HEK293 (cell line): ENCODE results near the gene WWC1.

Source experiments
- CTCF ChIA-PET: fragments of 350-600 bp; formaldehyde crosslinking; extraction: SDS; loops from one replicate; lab custom pipeline; 2021; ENCODE audit warnings: antibody characterized with exemption; lab: Yijun Ruan, JAX
- POLR2A ChIA-PET: fragments of 300-600 bp; formaldehyde crosslinking; extraction: SDS; loops from one replicate; lab custom pipeline; 2020; ENCODE audit warnings: antibody characterized with exemption, inconsistent platforms; lab: Yijun Ruan, JAX
- H3K27ac ChIP-seq: fragments of 200-500 bp; sonication (Bioruptor generic); 2 replicates; pipeline ENCODE4 v1.5.1; 2014; ENCODE audit warnings: low read depth, low read length, control low read depth, inconsistent platforms; ENCODE audit errors: extremely low read depth
- H3K36me3 ChIP-seq, 2 experiments: fragments of 200-500 bp in 1 of 2; sonication (Bioruptor generic) in 1 of 2; 1 replicate in 1 of 2; 2 replicates in 1 of 2; pipeline ENCODE4 v1.5.1; 2014 to 2017; ENCODE audit warnings: inconsistent platforms in 2 of 2, low read length in 2 of 2; ENCODE audit not compliant: control insufficient read depth in 2 of 2, insufficient read depth in 1 of 2
- H3K4me1 ChIP-seq: fragments of 200-500 bp; sonication (Bioruptor generic); 2 replicates; pipeline ENCODE4 v1.5.1; 2014; ENCODE audit warnings: mild to moderate bottlenecking, low read length, inconsistent platforms; ENCODE audit not compliant: control insufficient read depth, insufficient read depth
- H3K4me3 ChIP-seq: 2 replicates; pipeline ENCODE4 v1.5.1; 2011; ENCODE audit warnings: low read depth, mild to moderate bottlenecking, control low read depth, low read length, moderate library complexity
- H3K9me3 ChIP-seq: fragments of 200-500 bp; sonication (Bioruptor generic); 2 replicates; pipeline ENCODE4 v1.5.1; 2014; ENCODE audit warnings: low read depth, low read length, inconsistent platforms; ENCODE audit not compliant: control insufficient read depth, insufficient read depth
- ATF2 ChIP-seq: fragments of 450-650 bp; formaldehyde crosslinking; IDR thresholded peaks from 2 replicates; pipeline ENCODE4 v1.5.1; 2016; ENCODE audit warnings: missing biosample characterization, missing genetic modification characterization, low read depth
- OSR2 ChIP-seq: fragments of 450-650 bp; formaldehyde crosslinking; IDR thresholded peaks from 2 replicates; pipeline ENCODE4 v1.5.1; 2016; ENCODE audit warnings: missing biosample characterization, missing genetic modification characterization
- PRDM6 ChIP-seq: fragments of 450-650 bp; formaldehyde crosslinking; IDR thresholded peaks from 2 replicates; pipeline ENCODE4 v1.5.1; 2017; ENCODE audit warnings: missing biosample characterization, missing genetic modification characterization
- REST ChIP-seq: fragments of 450-650 bp; formaldehyde crosslinking; IDR thresholded peaks from 2 replicates; pipeline ENCODE4 v1.5.1; 2016; ENCODE audit warnings: missing biosample characterization, missing genetic modification characterization
- YY2 ChIP-seq: fragments of 450-650 bp; formaldehyde crosslinking; IDR thresholded peaks from 2 replicates; pipeline ENCODE4 v1.5.1; 2016; ENCODE audit warnings: missing biosample characterization, missing genetic modification characterization
- ZBTB8A ChIP-seq: fragments of 450-650 bp; formaldehyde crosslinking; IDR thresholded peaks from 2 replicates; pipeline ENCODE4 v1.5.1; 2016; ENCODE audit warnings: missing biosample characterization, missing genetic modification characterization
- ZEB2 ChIP-seq: fragments of 450-650 bp; formaldehyde crosslinking; IDR thresholded peaks from 2 replicates; pipeline ENCODE4 v1.5.1; 2016; ENCODE audit warnings: missing biosample characterization, missing genetic modification characterization
- ZIC2 ChIP-seq: fragments of 450-650 bp; formaldehyde crosslinking; IDR thresholded peaks from 2 replicates; pipeline ENCODE4 v1.5.1; 2016; ENCODE audit warnings: missing biosample characterization, missing genetic modification characterization
- ZNF112 ChIP-seq: fragments of 450-650 bp; formaldehyde crosslinking; IDR thresholded peaks from 2 replicates; pipeline ENCODE4 v1.5.0; 2017; ENCODE audit warnings: missing biosample characterization, missing genetic modification characterization
- ZNF133 ChIP-seq: fragments of 450-650 bp; formaldehyde crosslinking; IDR thresholded peaks from 2 replicates; pipeline ENCODE4 v1.5.1; 2016; ENCODE audit warnings: missing biosample characterization, missing genetic modification characterization
- ZNF16 ChIP-seq: fragments of 450-650 bp; formaldehyde crosslinking; IDR thresholded peaks from 2 replicates; pipeline ENCODE4 v1.5.1; 2016; ENCODE audit warnings: low read depth, missing biosample characterization, missing genetic modification characterization
- ZNF366 ChIP-seq: fragments of 450-650 bp; formaldehyde crosslinking; conservative IDR thresholded peaks from 2 replicates; pipeline ENCODE4 v1.5.1; 2016; ENCODE audit warnings: missing biosample characterization, missing genetic modification characterization
- ZNF426 ChIP-seq: fragments of 450-650 bp; formaldehyde crosslinking; IDR thresholded peaks from 2 replicates; pipeline ENCODE4 v1.5.1; 2017; ENCODE audit warnings: missing biosample characterization, missing genetic modification characterization, mild to moderate bottlenecking, inconsistent platforms, moderate library complexity
- ZNF433 ChIP-seq: fragments of 450-650 bp; formaldehyde crosslinking; IDR thresholded peaks from 2 replicates; pipeline ENCODE4 v1.5.1; 2016; ENCODE audit warnings: missing biosample characterization, missing genetic modification characterization, low read depth
- ZNF48 ChIP-seq: fragments of 450-650 bp; formaldehyde crosslinking; IDR thresholded peaks from 2 replicates; pipeline ENCODE4 v1.5.1; 2016; ENCODE audit warnings: missing biosample characterization, missing genetic modification characterization
- ZNF501 ChIP-seq: fragments of 450-650 bp; formaldehyde crosslinking; IDR thresholded peaks from 2 replicates; pipeline ENCODE4 v1.5.1; 2016; ENCODE audit warnings: missing biosample characterization, missing genetic modification characterization
- ZNF510 ChIP-seq: fragments of 450-650 bp; formaldehyde crosslinking; IDR thresholded peaks from 2 replicates; pipeline ENCODE4 v1.5.1; 2018; ENCODE audit warnings: mild to moderate bottlenecking, missing genetic modification characterization, missing biosample characterization; ENCODE audit not compliant: insufficient replicate concordance
- ZNF518A ChIP-seq: fragments of 450-650 bp; formaldehyde crosslinking; conservative IDR thresholded peaks from 2 replicates; pipeline ENCODE4 v1.5.1; 2016; ENCODE audit warnings: low read depth, missing biosample characterization, missing genetic modification characterization
- ZNF529 ChIP-seq: fragments of 450-650 bp; formaldehyde crosslinking; IDR thresholded peaks from 2 replicates; pipeline ENCODE4 v1.5.1; 2017; ENCODE audit warnings: missing genetic modification characterization, missing biosample characterization; ENCODE audit not compliant: insufficient replicate concordance
- ZNF560 ChIP-seq: fragments of 450-650 bp; formaldehyde crosslinking; IDR thresholded peaks from 2 replicates; pipeline ENCODE4 v1.5.1; 2017; ENCODE audit warnings: missing biosample characterization, missing genetic modification characterization, borderline replicate concordance
- ZNF654 ChIP-seq: fragments of 450-650 bp; formaldehyde crosslinking; IDR thresholded peaks from 2 replicates; pipeline ENCODE4 v1.5.1; 2016; ENCODE audit warnings: low read depth, missing biosample characterization, missing genetic modification characterization
- ZNF664 ChIP-seq: fragments of 450-650 bp; formaldehyde crosslinking; IDR thresholded peaks from 2 replicates; pipeline ENCODE4 v1.5.1; 2016; ENCODE audit warnings: missing biosample characterization, missing genetic modification characterization
- ZNF777 ChIP-seq: fragments of 450-650 bp; formaldehyde crosslinking; IDR thresholded peaks from 2 replicates; pipeline ENCODE4 v1.5.1; 2017; ENCODE audit warnings: missing biosample characterization, missing genetic modification characterization, borderline replicate concordance
- ZNF785 ChIP-seq: fragments of 450-650 bp; formaldehyde crosslinking; IDR thresholded peaks from 2 replicates; pipeline ENCODE4 v1.5.1; 2016; ENCODE audit warnings: missing biosample characterization, missing genetic modification characterization
- ZNF843 ChIP-seq: fragments of 450-650 bp; formaldehyde crosslinking; IDR thresholded peaks from 2 replicates; pipeline ENCODE4 v1.5.1; 2016; ENCODE audit warnings: missing biosample characterization, missing genetic modification characterization
- ZXDB ChIP-seq: fragments of 450-650 bp; formaldehyde crosslinking; IDR thresholded peaks from 2 replicates; pipeline ENCODE4 v1.5.1; 2016; ENCODE audit warnings: missing biosample characterization, missing genetic modification characterization

WWC1 gene

GRCh38 chr5:168486136-168486879 is 194.9 kb downstream of the WWC1 start, which contains the start of gene RARS1:
Gene RARS1 (plus strand): TSS chr5:168486471. CDS start chr5:168486499, 28 bp downstream.
- ChIA-PET CTCF (interaction anchor here (0.7 to 2.8 kb wide), 8 partner anchors 9 to 821 kb away, joined by 3 to 17 read pairs (median 4); no protein-coding TSS in a partner anchor), POLR2A (interaction anchor here (0.6 to 1.5 kb wide), 8 partner anchors 10 to 1097 kb away, joined by 3 to 8 read pairs (median 4); partner anchors contain the start of gene SPDL1)
- peak within 1 kb of the TSS; percentile 8; the same call in 1 of the 2 replicates for H3K27ac ChIP-seq
- peak within 1 kb of the TSS; percentile 94 for H3K4me3 ChIP-seq
- H3K9me3 ChIP-seq: no peaks in the 10 kb centered on the region
- no peaks in the 10 kb centered on the region for H3K4me1 ChIP-seq
- H3K36me3 ChIP-seq: peaks cover 32 to 39% of the 10 kb centered on the region in 2 experiments
- peak; percentile 40; the same call in 1 of the 2 replicates for TF ChIP-seq ZEB2 (tag by site-specific recombination)
- no peak for TF ChIP-seq ZNF16 (tag by site-specific recombination)
- no peak for TF ChIP-seq ZNF426 (tag by site-specific recombination)
- TF ChIP-seq ZNF560 (tag by site-specific recombination): no peak
- TF ChIP-seq ZIC2 (tag by site-specific recombination): no peak
- TF ChIP-seq ZXDB: peak; percentile 82
- peak; percentile 69 for TF ChIP-seq ZNF366 (tag by site-specific recombination)
- no peak for TF ChIP-seq ZNF433 (tag by site-specific recombination)
- peak; percentile 44 for TF ChIP-seq ZNF654 (tag by site-specific recombination)
- peak; percentile 99 for TF ChIP-seq ZNF518A (tag by site-specific recombination)
- TF ChIP-seq PRDM6 (tag by site-specific recombination): no peak
- TF ChIP-seq ZBTB8A (tag by site-specific recombination): 0 out of 2 replicates have a peak, but pooled peaks have one; percentile 17
- no peak for TF ChIP-seq ATF2 (tag by site-specific recombination)
- no peak for TF ChIP-seq ZNF48 (tag by site-specific recombination)
- no peak for TF ChIP-seq OSR2 (tag by site-specific recombination)
- TF ChIP-seq ZNF112 (tag by site-specific recombination): no peak
- no peak for TF ChIP-seq ZNF664 (tag by site-specific recombination)
- TF ChIP-seq ZNF510 (tag by site-specific recombination): no peak
- TF ChIP-seq ZNF843 (tag by site-specific recombination): peak; percentile 56; the same call in 1 of the 2 replicates
- no peak for TF ChIP-seq ZNF785 (tag by site-specific recombination)
- peak; percentile 68; the same call in 1 of the 2 replicates for TF ChIP-seq YY2
- no peak for TF ChIP-seq ZNF133 (tag by site-specific recombination)
- TF ChIP-seq ZNF501 (tag by site-specific recombination): peak; percentile 73
- TF ChIP-seq ZNF777 (tag by site-specific recombination): peak; percentile 52; the same call in 1 of the 2 replicates
- no peak for TF ChIP-seq ZNF529 (tag by site-specific recombination)
- peak; percentile 93 for TF ChIP-seq REST (tag by site-specific recombination)
